ENCODE measurements around the gene PHACTR1.

Gene PHACTR1

DNA sequence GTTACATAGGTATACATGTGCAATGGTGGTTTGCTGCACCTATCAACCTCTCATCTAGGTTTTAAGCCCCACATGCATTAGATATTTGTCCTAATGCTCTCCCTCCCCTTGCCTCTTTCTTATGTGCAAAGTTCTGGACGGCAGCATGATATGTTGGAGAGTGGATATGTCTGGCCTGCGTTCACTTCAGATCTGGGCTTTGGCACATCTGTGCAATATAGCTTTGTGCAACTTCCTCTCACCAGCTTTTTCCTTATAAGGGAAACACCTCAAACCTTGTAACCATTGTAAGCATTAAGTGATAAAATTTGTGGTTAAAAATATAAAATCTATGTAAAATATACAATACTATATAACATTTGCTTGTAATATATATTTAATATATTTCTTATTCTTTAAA is 288.0 kb downstream of the PHACTR1 start:
- no peak for DNase-seq

DNA sequence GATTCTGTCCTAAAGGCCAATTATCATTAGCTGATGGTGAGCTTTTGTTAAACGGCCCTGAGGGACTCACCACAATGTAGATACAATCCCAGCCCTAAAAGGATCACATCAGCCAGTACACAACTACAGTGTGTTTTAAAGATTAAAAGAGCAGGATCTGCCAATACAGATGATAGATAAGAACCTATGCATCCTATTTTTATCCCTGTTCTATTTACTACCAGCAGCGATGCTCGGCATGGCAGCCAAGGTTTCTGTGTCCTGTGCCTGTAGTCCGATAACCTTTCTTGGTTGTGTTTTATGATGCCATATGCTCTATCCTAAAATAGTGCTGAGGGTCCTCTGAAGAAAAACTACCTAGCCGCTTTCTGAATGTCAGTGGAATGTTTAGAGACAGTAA is 289.4 kb downstream of the PHACTR1 start:
- no peak for DNase-seq

DNA sequence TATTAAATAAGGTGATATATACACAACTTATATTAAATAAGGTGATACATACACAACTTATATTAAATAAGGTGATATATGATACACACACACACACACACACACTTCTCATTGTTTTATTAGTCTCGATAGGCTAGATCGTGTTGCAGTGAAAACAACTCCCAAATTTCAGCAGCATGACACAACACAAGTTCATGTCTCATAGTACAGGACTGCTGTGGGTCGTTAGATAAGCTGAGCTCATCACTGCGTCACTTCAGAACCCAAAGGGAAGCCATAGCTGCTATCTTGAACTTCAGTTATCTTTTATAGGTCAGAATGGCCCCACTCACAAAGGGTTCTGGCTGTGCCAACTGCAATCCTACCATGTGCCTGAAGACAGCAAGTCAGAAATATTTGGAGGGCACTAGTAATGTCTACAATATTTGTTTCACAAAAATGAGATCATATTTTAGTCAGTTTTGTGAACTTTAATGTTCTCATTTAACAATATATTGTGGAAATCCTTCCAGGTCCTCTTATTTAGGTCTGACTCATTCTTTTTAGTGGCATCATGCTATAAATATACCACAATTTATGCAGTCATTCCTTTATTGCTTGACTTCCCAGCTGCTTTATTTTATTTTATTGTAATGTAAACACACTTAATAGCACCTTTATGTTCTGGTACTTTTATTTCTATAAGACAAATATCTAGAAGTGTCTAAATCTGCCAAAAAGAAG is 290.2 kb downstream of the PHACTR1 start:
- DNase-seq, result no peak

DNA sequence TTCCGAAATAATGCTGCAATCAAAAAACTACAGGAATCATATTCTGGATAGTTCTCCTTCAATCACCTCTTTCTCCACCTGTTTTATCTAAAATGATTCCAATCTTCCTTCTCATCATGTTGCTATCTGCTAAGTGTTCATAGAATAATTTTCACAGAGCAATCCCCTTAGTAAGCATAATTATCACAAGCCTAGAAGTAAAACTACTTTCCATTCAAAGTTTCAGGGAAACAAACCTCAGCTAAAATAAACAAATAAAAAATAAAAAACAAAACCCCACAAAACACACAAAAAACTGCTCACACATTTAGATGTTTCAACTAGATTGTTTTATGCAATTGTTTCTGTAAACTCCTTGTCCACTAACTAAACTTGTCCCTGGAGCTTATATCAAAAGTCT is 291.2 kb downstream of the PHACTR1 start:
- DNase-seq, result no peak

DNA sequence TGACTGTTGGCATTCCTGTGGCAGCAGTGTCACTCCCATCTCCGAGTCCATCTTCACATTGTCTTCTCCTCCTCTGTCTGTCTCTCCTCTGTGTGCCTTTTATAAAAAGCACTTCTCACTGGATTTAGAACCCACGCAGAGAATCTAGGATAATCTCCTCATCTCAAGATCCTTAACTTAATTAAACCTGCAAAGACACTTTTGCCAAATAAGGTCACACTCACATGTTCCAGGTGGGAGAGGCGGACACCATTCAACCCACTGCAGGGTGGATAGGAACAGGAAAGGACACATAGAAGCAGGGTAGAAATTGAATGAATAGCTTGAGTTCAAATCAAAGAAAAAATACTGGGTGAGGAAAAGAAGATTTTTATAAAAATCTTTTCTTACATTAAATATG is 292.5 kb downstream of the PHACTR1 start:
- no peak for DNase-seq

DNA sequence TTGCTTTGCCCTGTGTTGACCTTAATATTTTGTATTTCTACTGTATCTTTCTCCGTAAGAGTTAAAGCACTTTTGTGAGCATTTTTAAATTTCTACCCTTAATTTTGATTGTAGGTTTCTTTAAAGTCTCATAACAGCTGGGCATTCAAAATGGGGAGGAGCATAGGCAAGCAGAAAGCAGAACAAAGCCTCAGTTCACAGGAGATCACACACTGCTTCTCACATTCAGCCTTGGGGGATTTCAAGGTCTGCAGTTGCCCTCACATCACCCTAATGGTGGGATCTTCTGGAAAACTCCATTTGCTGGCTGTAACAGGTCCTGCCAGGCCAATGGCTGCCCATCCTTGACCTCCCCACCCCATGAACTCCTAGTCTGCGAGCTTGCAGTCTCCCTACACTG is 292.9 kb downstream of the PHACTR1 start:
- DNase-seq, result no peak

DNA sequence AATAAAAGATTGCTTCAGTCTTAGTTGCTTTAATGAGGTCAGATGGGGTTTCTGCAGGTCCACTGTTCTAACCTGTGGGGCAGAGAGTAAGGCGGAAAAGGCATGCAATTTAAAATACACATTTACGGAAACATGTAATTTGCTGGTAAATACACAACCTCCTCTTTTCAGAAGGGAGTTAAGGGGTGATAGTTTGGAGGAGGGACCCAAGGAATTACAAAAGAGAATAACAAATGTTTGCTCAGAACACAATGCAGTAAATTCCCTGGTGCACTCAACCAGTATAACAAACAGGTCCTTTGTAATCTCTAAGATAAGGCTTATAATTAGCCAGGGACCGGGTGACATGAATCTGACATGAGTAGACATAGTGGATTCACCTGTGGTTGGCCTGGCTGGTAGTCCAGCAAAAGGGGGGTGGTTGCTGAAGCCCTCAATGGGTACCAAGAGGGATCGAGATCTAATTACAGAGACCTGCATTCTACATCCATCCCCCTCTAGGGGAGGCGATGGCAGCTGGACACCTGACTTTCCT is 295.1 kb downstream of the PHACTR1 start:
- DNase-seq, result no peak

DNA sequence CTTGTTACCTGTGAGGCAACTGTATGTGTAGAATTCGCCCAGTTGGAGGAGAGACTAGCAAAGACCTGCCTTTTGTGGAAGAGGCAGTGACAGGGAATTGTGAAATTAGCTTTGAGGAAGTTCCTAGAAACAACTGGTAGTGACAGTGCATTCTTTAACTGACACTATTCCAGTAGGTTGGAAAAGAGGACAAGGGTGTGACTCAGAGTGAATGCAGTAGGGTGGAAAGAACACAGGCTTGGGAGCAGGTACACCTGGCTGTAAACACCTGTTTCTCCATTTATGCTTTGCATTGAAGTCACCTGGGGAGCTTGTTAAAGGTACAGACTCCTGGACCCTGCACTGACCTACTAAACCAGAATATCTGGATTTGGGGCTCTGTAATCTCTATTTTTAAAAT is 295.7 kb downstream of the PHACTR1 start:
- no peak for DNase-seq

DNA sequence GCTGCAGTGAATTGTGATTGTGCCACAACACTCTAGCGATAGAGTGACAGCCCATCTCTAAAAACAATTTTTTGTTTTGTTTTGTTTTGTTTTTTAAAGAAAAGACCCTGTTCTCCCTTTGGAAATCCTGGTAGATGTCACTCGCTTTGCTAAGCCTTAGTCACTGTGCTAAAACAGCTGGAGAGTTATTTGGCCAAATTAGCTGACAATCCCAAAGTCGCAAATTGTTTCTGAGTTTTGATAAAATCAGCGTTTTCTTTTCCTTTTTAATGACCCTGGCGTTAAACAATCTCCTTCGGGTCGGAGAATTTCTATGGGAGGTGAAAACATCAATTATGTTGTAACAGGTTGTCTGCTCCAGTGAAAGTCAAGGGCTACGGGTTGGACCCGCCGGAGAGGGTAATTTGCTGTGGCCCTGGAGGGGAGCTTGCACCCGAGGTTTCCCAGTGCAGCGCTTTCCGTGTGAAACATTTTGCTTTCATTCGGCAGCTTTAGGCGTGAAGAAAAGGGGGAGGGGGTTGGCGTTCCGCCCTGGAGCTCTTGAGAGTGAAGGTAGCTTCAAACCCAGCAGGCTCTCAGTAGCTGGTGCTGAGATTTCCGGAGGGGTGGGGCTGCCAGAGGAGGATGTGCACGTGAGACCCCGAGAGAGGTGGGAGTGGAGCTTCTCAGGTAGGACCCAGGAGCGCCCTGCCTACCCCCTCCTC is 296.6 kb downstream of the PHACTR1 start:
- DNase-seq, result peak in 1 of 6 experiments; percentile 1

DNA sequence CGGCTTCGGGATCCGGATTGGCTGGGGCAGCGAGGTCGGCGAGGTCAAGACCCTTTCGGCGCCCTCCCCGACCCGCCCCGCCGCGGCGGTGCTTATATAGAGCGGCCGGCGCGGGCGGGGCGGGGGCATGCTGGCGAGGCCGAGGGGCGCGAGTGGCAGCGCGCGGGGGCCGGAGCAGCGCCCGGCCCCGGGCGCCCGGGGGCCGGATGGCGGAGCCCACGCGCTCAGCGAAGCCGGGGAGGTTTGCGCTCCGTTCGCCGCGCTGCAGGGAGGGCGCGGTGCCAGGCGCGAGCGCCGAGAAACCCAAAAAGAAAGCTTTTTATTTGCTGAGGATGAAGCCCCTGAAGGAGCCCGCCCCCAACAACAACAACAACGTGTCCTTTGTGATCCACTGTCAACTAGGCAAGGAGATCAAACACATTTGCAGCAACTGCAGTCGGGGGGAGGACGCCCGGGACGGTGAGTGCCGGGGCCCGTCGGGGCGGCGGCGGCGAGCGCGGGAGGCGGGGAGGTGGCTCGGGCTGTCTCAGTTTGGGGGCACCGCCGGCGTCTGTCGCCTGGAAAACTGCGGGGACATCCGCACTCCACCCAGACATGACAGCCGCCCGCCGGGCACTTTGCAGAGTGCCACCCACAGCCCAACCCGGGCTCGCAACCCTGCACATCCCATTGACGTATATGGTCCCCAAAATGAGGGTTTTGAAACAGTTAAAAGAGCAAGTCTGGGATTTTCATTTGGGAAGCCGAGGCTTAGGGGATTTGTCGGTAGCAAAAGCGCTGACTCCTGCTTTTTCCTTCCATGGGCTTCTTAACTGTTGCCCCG is 297.3 kb downstream of the PHACTR1 start:
- no peak for DNase-seq

DNA sequence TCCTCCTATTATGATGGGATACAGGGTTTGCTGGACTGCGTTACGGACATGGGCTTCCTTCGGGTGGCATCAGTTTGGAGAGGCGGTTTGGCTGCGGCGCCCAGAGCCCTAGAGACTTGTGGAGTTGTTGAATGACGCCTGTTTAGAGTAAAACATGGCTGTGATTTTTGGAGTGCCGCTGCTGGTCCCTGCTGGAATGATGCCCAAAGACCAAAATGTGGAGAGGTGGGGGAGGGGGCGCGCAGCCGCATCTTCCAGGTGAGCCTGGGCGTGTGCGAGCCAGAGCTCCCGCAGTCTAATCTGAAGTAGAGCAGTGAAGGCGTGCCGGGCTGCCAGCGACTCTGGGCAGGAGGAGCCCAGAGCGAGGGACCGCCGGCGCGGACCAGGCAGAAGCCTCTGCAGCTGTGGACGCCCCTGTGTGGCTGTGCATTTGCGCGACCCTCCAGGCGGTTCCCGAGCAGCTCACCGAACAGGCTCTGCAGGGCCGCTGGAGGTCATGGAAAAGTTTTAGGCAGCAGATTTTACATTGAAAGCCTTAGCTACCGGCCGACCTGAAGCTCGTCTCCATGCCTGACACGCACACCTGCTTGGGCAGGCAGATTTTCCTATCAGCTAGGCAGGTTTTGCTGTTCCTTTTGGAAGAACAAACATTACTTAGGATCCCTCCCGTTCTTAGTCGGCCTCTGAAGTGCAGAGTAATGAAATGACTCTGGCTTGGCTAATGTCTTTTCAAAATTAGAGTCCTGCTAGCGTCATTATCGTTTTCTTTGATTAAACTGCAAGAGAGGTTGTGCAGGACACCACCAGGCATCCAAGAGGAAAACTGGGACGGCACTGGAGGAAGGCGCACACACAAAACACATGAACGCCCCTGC is 298.2 kb downstream of the PHACTR1 start:
- DNase-seq, result no peak

DNA sequence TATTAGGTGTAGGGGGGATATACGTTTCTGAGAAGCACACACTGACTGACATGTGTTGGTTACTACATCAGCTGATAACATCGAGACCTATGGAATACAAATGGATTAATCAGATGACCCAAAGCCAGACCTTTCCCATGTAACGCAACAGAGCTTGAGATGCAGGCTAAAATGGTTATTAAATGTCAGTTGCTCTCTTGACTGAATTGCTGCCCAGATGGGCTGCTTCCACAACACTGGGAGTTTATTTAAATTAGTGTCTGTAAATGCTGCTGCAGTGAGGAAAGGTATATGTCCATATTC is 298.8 kb downstream of the PHACTR1 start:
- DNase-seq, result no peak

DNA sequence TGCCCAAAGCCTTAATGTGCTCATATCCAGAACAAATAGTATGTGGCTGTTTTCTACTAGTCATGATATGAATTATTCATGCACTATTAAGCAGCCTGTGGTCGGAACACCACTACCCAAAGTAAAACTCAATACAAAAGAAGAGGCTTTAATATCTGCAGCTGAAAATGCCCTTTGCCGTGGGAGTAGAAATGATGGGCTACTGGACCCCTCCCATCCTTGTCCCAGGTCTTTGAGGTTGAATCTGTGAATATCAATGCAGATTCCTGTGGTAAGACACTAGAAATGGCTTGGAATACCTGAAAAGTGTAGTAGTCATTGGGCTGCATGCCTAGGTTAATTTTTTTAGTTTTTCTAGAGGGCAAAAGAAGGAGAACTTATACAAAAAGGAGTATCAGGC is 308.0 kb downstream of the PHACTR1 start:
- no peak for DNase-seq

DNA sequence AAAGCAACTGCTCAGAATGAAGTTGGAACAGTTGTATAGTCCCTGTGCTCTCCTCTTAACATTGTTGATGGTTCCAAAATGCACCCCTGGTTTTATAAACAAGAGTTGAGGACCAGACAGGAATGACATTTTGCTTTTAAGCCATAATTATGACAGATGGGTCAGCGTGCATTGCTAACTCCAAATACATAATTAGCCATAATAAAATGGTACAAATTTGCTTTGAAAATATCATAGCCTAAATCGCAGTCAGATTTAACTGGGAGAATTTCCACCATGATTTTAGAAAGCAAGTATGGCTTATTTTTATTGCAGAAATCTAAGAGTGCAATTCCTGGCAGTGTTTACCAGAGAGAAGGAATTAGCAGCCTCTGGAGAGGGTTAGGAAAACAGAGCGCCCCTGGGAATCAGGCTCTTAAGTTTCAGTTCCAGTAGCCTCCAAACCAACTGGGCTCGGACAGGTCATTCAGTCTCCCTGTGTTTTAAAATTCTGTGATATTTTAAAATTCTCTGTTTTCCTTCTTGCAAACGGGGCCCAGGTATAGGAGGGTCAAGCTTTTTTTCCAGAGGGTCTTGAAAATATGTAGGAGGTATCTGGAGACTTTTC is 309.4 kb downstream of the PHACTR1 start:
- DNase-seq, result no peak

DNA sequence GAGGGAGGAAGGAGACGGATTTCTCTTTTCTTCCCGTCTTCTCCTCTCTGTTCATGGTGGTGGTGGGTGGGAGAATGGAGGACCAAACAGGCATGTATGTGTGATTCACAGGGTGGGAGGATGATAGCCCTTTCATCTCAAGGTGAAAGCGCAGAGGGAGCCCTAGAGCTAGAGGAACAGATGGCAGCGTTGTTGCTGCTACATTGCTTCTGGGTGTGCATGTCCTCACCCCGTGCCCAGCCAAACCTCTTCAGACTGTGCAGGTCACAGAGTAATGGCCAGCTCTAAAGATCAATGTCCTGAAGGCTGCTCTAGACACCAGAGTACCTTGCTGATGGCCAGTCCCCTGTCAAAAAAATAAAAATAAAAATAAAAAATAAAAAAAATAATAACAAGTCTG is 310.0 kb downstream of the PHACTR1 start:
- no peak for DNase-seq

DNA sequence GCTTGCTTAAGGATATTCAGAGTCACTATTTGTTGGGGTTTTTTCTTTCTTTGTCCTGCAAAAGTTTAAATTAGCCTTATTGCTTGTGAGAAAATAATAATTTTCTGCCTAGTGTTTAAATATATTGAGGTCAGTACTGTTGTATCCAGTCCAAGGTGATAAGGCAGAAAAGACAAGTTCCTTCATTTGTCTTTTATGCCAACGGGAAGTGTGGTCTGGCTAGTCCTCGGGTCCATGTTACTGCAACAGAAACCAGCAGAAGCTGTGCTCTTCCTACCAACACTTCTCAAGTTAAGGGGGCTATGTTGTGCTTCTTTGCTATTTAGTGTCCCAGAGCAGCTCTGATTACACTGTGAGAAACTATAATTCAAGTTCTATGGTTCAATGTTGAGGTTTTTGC is 310.6 kb downstream of the PHACTR1 start:
- DNase-seq, result no peak

DNA sequence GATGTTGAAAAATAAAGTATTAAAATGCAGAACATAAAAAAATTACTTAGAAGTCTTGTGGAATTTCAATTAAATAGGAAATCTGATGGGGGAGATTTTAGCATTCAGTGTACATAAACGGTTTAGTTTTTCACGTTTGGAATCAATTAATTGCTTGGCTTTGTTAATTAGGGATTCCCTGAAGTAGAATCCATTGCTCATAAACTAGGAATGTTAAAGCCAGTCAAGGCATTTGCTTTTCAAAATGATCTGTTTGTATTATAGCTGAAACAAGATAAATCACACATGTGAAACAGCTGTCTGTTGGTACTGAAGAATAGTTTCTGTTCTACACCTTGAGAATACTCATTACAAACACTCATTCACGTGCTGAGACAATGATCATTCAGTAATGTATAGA is 313.8 kb downstream of the PHACTR1 start:
- DNase-seq, result no peak

DNA sequence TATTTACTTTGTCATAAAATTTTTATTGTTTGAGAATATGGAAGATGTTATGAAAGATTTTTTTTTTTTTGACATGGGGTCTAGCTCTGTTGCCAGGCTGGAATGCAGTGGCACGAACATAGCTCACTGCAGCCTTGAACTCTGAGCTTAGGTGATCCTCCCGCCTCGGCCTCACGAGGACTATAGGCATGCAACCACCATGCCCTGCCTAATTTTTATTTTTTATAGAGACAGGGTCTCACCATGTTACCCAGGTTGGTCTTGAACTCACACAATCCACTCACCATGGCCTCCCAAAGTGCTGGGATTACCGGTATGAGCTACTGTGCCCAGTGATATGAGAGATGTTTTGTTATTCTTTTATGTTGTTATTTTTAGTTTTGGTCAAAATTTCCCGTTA is 316.0 kb downstream of the PHACTR1 start:
- no peak for DNase-seq

DNA sequence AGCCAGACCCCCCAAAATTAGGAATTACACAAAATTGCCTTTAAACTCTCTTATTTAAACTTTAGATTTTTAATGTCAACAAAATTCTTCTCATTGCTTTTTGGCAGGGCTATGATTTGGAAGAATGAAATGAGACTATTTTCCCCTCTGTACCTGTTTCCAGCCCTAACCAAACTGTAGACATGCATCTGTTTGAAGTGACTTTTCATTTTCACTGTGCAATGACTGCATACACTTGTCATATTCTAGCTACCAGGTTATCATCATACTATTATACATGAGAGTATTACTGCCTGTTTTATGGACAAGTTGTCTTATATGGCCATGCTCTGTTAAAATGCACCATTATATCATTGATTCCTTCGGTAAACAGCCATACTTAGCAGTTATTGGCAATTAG is 316.6 kb downstream of the PHACTR1 start:
- no peak for DNase-seq

DNA sequence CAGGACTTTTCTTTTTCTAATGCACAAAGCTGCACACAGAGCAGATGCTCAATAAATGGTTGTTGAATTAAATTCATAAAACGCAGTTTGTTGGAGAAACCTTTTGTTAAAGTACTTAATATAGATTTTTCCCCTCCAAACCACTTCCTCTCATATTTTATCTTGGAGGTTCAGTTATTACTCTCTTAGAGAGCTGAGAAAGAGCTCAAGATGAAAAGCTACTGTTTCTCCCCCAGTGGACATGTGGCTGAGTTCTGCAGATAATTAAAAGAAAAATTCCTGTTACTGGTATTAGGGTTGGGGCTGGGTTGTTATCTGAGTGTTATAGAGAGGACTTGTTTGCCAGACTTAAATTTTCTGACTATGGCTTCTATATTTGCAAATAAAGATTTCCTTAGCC is 317.7 kb downstream of the PHACTR1 start:
- DNase-seq, result no peak

DNA sequence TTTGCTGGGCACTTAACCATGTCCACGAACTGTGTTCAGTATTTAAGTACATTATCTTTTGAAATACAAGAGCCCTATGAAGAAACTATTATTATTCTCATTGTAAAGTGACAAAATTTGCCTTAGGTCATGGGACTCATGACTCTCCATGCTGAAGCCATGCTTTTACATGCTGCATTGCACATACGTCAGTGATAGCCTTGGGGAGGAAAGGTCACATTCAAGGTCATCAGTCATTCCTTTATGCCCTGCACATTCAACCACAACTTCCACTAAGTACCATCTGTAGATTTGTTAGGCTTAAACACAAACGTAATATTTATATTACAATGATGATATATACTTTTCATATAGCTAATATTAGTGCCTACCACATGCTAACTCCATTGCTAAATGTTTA is 319.0 kb downstream of the PHACTR1 start:
- no peak for DNase-seq

DNA sequence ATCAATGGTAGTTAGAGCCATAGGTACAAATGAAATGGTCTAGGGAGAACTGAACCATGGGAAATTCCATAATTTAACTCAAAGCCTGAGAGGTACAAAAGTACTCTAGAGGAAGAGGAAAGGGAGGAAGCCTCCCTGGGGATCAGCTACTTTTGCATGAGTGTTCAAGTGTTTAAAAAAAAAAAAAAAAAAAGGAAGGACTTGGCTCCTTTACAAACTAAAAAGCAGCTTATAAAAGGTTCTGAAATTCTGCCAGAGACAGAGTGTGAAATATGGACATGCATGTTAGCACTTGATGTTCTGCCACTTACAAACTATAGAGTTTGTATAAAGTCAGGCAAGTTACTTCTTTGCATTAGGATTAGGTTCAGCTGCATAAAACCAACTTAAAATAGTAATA is 321.7 kb downstream of the PHACTR1 start:
- DNase-seq, result no peak

All from stimulated activated naive CD4-positive, alpha-beta T cell (primary cell).